Lower leg skin (tissue), 4 donors: ENCODE results near the gene CIAO3. TPM values are rescaled to one million over a fixed set of nuclear protein-coding genes. Genes with fewer than 3 reads are reported as not detected.

Experiments
- DNase-seq, 2 donors: peaks; one replicate each; pipeline ENCODE4 v3.0.0-alpha.2; 2019; ENCODE audit warnings: low spot score in 2 of 2
- H3K4me3 ChIP-seq: fragments of 200-600 bp; sonication (generic); 2 replicates; pipeline ENCODE4 v1.5.1; 2017; ENCODE audit warnings: mild to moderate bottlenecking, low read depth; ENCODE audit not compliant: poor library complexity, severe bottlenecking
- CTCF ChIP-seq, 3 donors: fragments of 450-650 bp; IDR thresholded peaks; one replicate each; pipeline ENCODE4 v1.5.1; 2016; ENCODE audit warnings: antibody characterized with exemption in 3 of 3, mild to moderate bottlenecking in 3 of 3, moderate library complexity in 2 of 3
- POLR2A ChIP-seq, 2 donors: fragments of 450-650 bp; IDR thresholded peaks; one replicate each; pipeline ENCODE4 v1.6.1; 2016 to 2017; ENCODE audit warnings: antibody characterized with exemption in 2 of 2, mild to moderate bottlenecking in 1 of 2, moderate library complexity in 1 of 2
- WGBS, 2 donors: methylation state at CpG; one replicate each; pipeline ENCODE4 v1.1.5; 2018; 5-methylcytosine and 5-hydroxymethylcytosine counted together
- intact Hi-C: fragments of 100-400 bp; cut with DNase I; formaldehyde crosslinking; loops from one replicate; pipeline ENCODE4 v1.15.0; 2023; ENCODE audit warnings: low total_unique reads
- total RNA-seq, 4 donors: library from RNA; depleted of rRNA; stranded (reverse); fragments of >200 nt; gene quantifications; one replicate each; pipeline ENCODE4 v1.1.0, GENCODE V29; 2016

Gene CIAO3
- total RNA-seq, 4 donors from 2014 or later = 34.7 to 75.8 (median 42.2) TPM

- WGBS, 2 donors = 57 to 63% methylated on average over 9 to 20 of the region's 20 CpGs
- DNase-seq = no peak
These were observed 23.5 kb upstream of the CIAO3 start for GRCh38 chr16:764184-764750.

GRCh38 chr16:763369-764183, 22.8 kb upstream of the CIAO3 start:
- no peak overlapping the region for H3K4me3 ChIP-seq
- no peak for TF ChIP-seq CTCF (IDR thresholded peaks at IDR 0.05)
- no peak for TF ChIP-seq POLR2A (IDR thresholded peaks at IDR 0.05)
- no peak for DNase-seq
- 62 to 80% methylated on average over 9 to 20 of the region's 21 CpGs for WGBS, 2 donors
- intact Hi-C loops = no loop called here

More at GRCh38 chr16:764184-764750, 23.5 kb upstream of the CIAO3 start:
- intact Hi-C loops = no loop called here
- no peak overlapping the region for H3K4me3 ChIP-seq
- TF ChIP-seq CTCF (IDR thresholded peaks at IDR 0.05) = no peak
- TF ChIP-seq POLR2A (IDR thresholded peaks at IDR 0.05) = no peak

GRCh38 chr16:762595-763268, 21.9 kb upstream of the CIAO3 start:
- DNase-seq = no peak
- no peak overlapping the region for H3K4me3 ChIP-seq

GRCh38 chr16:761625-762513, 21.1 kb upstream of the CIAO3 start:
- WGBS, 2 donors = 58 to 62% methylated on average over 14 to 22 of the region's 22 CpGs
- DNase-seq = no peak
- intact Hi-C loops = no loop called here
- no peak overlapping the region for H3K4me3 ChIP-seq
- TF ChIP-seq POLR2A (IDR thresholded peaks at IDR 0.05) (no peak), CTCF (IDR thresholded peaks at IDR 0.05) (no peak)

More at GRCh38 chr16:762595-763268, 21.9 kb upstream of the CIAO3 start:
- TF ChIP-seq CTCF (IDR thresholded peaks at IDR 0.05) = no peak
- TF ChIP-seq POLR2A (IDR thresholded peaks at IDR 0.05) = no peak
- intact Hi-C loops = no loop called here
- WGBS, 2 donors = 68 to 74% methylated on average over 8 to 10 of the region's 17 CpGs

- TF ChIP-seq CTCF (IDR thresholded peaks at IDR 0.05) = no peak
- no peak for TF ChIP-seq POLR2A (IDR thresholded peaks at IDR 0.05)
- DNase-seq = no peak
- H3K4me3 ChIP-seq = no peak within 1 kb of the TSS
- 62 to 66% methylated on average over 34 to 37 of the region's 37 CpGs for WGBS, 2 donors
- intact Hi-C loops = no loop called here
These were observed 19.9 kb upstream of the CIAO3 start, which contains the start of gene MSLN for GRCh38 chr16:760545-761343. TSS of gene MSLN (plus strand) at chr16:760734. CDS start at chr16:762681, 1,947 bp downstream.
